Measurements from ENCODE around the gene EXD1. TPM values are rescaled to one million over a fixed set of nuclear protein-coding genes. Genes with fewer than 3 reads are reported as not detected.

The EXD1 gene
- total RNA-seq, 2 donors from 2014 or later, result 0.26 TPM; not detected in 1

- Histone ChIP-seq H3K4me1 (ENCODE audit: control insufficient read depth, insufficient read depth, low read length) (no peaks in the 10 kb centered on the region), H3K9ac (ENCODE audit: extremely low read depth, low read length, poor library complexity, severe bottlenecking) (no peak overlapping the region), H3K9me3 (ENCODE audit: control insufficient read depth, low read length) (no peaks in the 10 kb centered on the region), H3K27me3 (ENCODE audit: control insufficient read depth, insufficient read depth, low read length, poor library complexity, severe bottlenecking) (no peaks in the 10 kb centered on the region), H3K27ac (ENCODE audit: low read depth, low read length) (no peak overlapping the region), H3K4me3 (ENCODE audit: low read length) (no peak overlapping the region), H3K36me3 (ENCODE audit: control insufficient read depth, insufficient read depth, low read length) (no peaks in the 10 kb centered on the region)
- Mint-ChIP-seq H3K9me3 (no peaks in the 10 kb centered on the region), H3K36me3 (ENCODE audit: low read depth) (no peaks in the 10 kb centered on the region), H3K4me3 (no peak overlapping the region), H3K27me3 (ENCODE audit: insufficient read depth) (no peaks in the 10 kb centered on the region), H3K27ac (no peak overlapping the region), H3K4me1 (peaks cover 17% of the 10 kb centered on the region)
- DNase-seq, result no peak
- TF ChIP-seq CTCF (conservative IDR thresholded peaks at IDR 0.05), result no peak
- WGBS, 2 experiments (ENCODE audit: insufficient coverage in 1 of 2, insufficient read length in 1 of 2), result 84 to 89% methylated on average over 4 of the region's 4 CpGs
These were observed 48.3 kb downstream of the EXD1 start for GRCh38 chr15:41182266-41182665.

- H3K36me3 ChIP-seq (ENCODE audit: control insufficient read depth, insufficient read depth, low read length), result no peaks in the 10 kb centered on the region
- no peak overlapping the region for H3K9ac ChIP-seq (ENCODE audit: extremely low read depth, low read length, poor library complexity, severe bottlenecking)
- H3K4me1 ChIP-seq (ENCODE audit: control insufficient read depth, insufficient read depth, low read length), result no peaks in the 10 kb centered on the region
- H3K4me3 Mint-ChIP-seq, result no peak overlapping the region
- H3K4me1 Mint-ChIP-seq, result peaks cover 17% of the 10 kb centered on the region
- peak overlapping the region; percentile 6 for H3K27ac Mint-ChIP-seq
- TF ChIP-seq CTCF (conservative IDR thresholded peaks at IDR 0.05), result no peak
- no peaks in the 10 kb centered on the region for H3K27me3 Mint-ChIP-seq (ENCODE audit: insufficient read depth)
- 81 to 88% methylated on average over 5 to 6 of the region's 6 CpGs for WGBS, 2 experiments (ENCODE audit: insufficient coverage in 1 of 2, insufficient read length in 1 of 2)
- no peaks in the 10 kb centered on the region for H3K27me3 ChIP-seq (ENCODE audit: control insufficient read depth, insufficient read depth, low read length, poor library complexity, severe bottlenecking)
- no peak overlapping the region for H3K27ac ChIP-seq (ENCODE audit: low read depth, low read length)
- H3K4me3 ChIP-seq (ENCODE audit: low read length), result peak overlapping the region; percentile 2
- H3K9me3 Mint-ChIP-seq, result no peaks in the 10 kb centered on the region
- no peaks in the 10 kb centered on the region for H3K36me3 Mint-ChIP-seq (ENCODE audit: low read depth)
- no peaks in the 10 kb centered on the region for H3K9me3 ChIP-seq (ENCODE audit: control insufficient read depth, low read length)
- DNase-seq, result peak; percentile 25
These were observed 50.3 kb downstream of the EXD1 start for GRCh38 chr15:41180206-41180789.

GRCh38 chr15:41169781-41170180 is 60.8 kb downstream of the EXD1 start:
- no peaks in the 10 kb centered on the region for H3K27me3 ChIP-seq (ENCODE audit: control insufficient read depth, insufficient read depth, low read length, poor library complexity, severe bottlenecking)
- no peaks in the 10 kb centered on the region for H3K36me3 ChIP-seq (ENCODE audit: control insufficient read depth, insufficient read depth, low read length)
- Mint-ChIP-seq H3K27ac (no peak overlapping the region), H3K36me3 (ENCODE audit: low read depth) (no peaks in the 10 kb centered on the region), H3K4me1 (no peaks in the 10 kb centered on the region), H3K9me3 (no peaks in the 10 kb centered on the region), H3K27me3 (ENCODE audit: insufficient read depth) (no peaks in the 10 kb centered on the region), H3K4me3 (no peak overlapping the region)
- H3K9me3 ChIP-seq (ENCODE audit: control insufficient read depth, low read length), result no peaks in the 10 kb centered on the region
- TF ChIP-seq CTCF (conservative IDR thresholded peaks at IDR 0.05), result no peak
- peak; percentile 12 for DNase-seq
- H3K9ac ChIP-seq (ENCODE audit: extremely low read depth, low read length, poor library complexity, severe bottlenecking), result no peak overlapping the region
- H3K4me1 ChIP-seq (ENCODE audit: control insufficient read depth, insufficient read depth, low read length), result no peaks in the 10 kb centered on the region
- WGBS, 2 experiments (ENCODE audit: insufficient coverage in 1 of 2, insufficient read length in 1 of 2), result 88 to 89% methylated on average over 4 of the region's 4 CpGs
- H3K27ac ChIP-seq (ENCODE audit: low read depth, low read length), result no peak overlapping the region
- H3K4me3 ChIP-seq (ENCODE audit: low read length), result no peak overlapping the region
